Measurements from ENCODE around the gene DYNC1I1.

DYNC1I1 gene

DNA sequence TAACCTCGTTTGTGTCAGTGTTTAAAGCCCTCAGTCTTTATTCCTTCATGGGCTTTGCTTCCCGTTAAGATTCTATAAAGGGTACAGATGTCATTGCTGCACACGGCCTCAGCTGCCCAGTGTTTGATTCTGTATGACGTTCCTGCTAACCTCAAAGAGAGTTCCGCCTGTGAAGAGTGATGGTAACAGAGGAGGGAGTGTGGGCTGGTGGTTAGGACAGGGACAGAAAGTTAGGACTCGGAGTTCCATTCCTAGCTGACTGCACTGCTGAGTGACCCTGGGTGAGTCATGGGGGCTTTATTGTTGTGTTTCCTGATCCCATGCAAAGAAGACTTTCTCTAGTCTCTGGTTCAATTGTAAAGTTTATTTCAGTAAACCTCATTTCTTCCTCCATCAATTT is 227.1 kb downstream of the DYNC1I1 start:
- Histone ChIP-seq H3K4me3 (replicated peaks; ENCODE audit: low read depth, low read length) (no peak overlapping the region), H3K27me3 (replicated peaks; ENCODE audit: control insufficient read depth, insufficient read depth, low read length) (no peaks in the 10 kb centered on the region), H3K36me3 (ENCODE audit: control insufficient read depth, insufficient read depth, low read length) (no peaks in the 10 kb centered on the region)
- no peak for DNase-seq (ENCODE audit: extremely low read depth, insufficient read length)
- TF ChIP-seq CTCF (IDR thresholded peaks at IDR 0.05; ENCODE audit: insufficient read depth, low read length, poor library complexity, severe bottlenecking) = no peak

- Histone ChIP-seq H3K27me3 (replicated peaks; ENCODE audit: control insufficient read depth, insufficient read depth, low read length) (no peaks in the 10 kb centered on the region; the same call in 1 of the 2 replicates), H3K4me3 (replicated peaks; ENCODE audit: low read depth, low read length) (no peak overlapping the region), H3K36me3 (ENCODE audit: control insufficient read depth, insufficient read depth, low read length) (no peaks in the 10 kb centered on the region)
- no peak for DNase-seq (ENCODE audit: extremely low read depth, insufficient read length)
- TF ChIP-seq CTCF (IDR thresholded peaks at IDR 0.05; ENCODE audit: insufficient read depth, low read length, poor library complexity, severe bottlenecking) = no peak
These were observed 232.2 kb downstream of the DYNC1I1 start for GRCh38 chr7:96004578-96004977.

- Histone ChIP-seq H3K27me3 (replicated peaks; ENCODE audit: control insufficient read depth, insufficient read depth, low read length) (no peaks in the 10 kb centered on the region; the same call in 1 of the 2 replicates), H3K4me3 (replicated peaks; ENCODE audit: low read depth, low read length) (no peak overlapping the region), H3K36me3 (ENCODE audit: control insufficient read depth, insufficient read depth, low read length) (no peaks in the 10 kb centered on the region)
- no peak for DNase-seq (ENCODE audit: extremely low read depth, insufficient read length)
- no peak for TF ChIP-seq CTCF (IDR thresholded peaks at IDR 0.05; ENCODE audit: insufficient read depth, low read length, poor library complexity, severe bottlenecking)
These were observed 232.9 kb downstream of the DYNC1I1 start for GRCh38 chr7:96005271-96005670.

GRCh38 chr7:96009148-96009547 is 236.8 kb downstream of the DYNC1I1 start:
- no peak for DNase-seq (ENCODE audit: extremely low read depth, insufficient read length)
- H3K4me3 ChIP-seq (replicated peaks; ENCODE audit: low read depth, low read length) = no peak overlapping the region
- no peaks in the 10 kb centered on the region for H3K36me3 ChIP-seq (ENCODE audit: control insufficient read depth, insufficient read depth, low read length)
- no peak for TF ChIP-seq CTCF (IDR thresholded peaks at IDR 0.05; ENCODE audit: insufficient read depth, low read length, poor library complexity, severe bottlenecking)
- H3K27me3 ChIP-seq (replicated peaks; ENCODE audit: control insufficient read depth, insufficient read depth, low read length) = no peaks in the 10 kb centered on the region; the same call in 1 of the 2 replicates

GRCh38 chr7:96013836-96014235 is 241.5 kb downstream of the DYNC1I1 start:
- TF ChIP-seq CTCF (IDR thresholded peaks at IDR 0.05; ENCODE audit: insufficient read depth, low read length, poor library complexity, severe bottlenecking) = no peak
- Histone ChIP-seq H3K27me3 (replicated peaks; ENCODE audit: control insufficient read depth, insufficient read depth, low read length) (no peaks in the 10 kb centered on the region; the same call in 1 of the 2 replicates), H3K4me3 (replicated peaks; ENCODE audit: low read depth, low read length) (no peak overlapping the region), H3K36me3 (ENCODE audit: control insufficient read depth, insufficient read depth, low read length) (no peaks in the 10 kb centered on the region)
- no peak for DNase-seq (ENCODE audit: extremely low read depth, insufficient read length)

DNA sequence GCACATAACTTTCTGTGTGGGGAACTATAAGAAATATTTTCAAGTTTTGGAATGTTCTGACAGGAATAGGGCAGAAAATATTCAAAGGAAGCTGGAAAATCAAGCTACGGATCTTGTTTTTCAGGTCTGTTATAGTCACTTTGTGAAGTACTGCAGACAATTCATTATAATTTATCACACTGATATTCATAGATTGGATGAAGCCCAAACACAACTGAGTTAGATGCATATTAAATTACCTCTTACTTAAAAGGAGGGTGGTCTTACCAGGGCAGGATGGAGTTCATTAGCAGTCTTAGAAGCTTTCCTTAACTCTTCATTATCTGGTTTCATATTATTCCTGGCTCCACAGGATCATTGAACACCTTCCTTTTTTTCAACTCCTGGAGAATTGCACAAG is 242.3 kb downstream of the DYNC1I1 start:
- no peaks in the 10 kb centered on the region for H3K36me3 ChIP-seq (ENCODE audit: control insufficient read depth, insufficient read depth, low read length)
- no peak overlapping the region for H3K4me3 ChIP-seq (replicated peaks; ENCODE audit: low read depth, low read length)
- no peak for DNase-seq (ENCODE audit: extremely low read depth, insufficient read length)
- H3K27me3 ChIP-seq (replicated peaks; ENCODE audit: control insufficient read depth, insufficient read depth, low read length) = no peaks in the 10 kb centered on the region
- TF ChIP-seq CTCF (IDR thresholded peaks at IDR 0.05; ENCODE audit: insufficient read depth, low read length, poor library complexity, severe bottlenecking) = no peak

Data from GM06990 (cell line).